Gastrocnemius medialis (tissue), 4 donors: ENCODE results near the gene SYT1.

ENCODE experiments used
- POLR2A ChIP-seq, 2 donors: fragments of 450-650 bp; IDR thresholded peaks; one replicate each; pipeline ENCODE4 v1.6.1; 2017; ENCODE audit warnings: antibody characterized with exemption in 2 of 2, mild to moderate bottlenecking in 2 of 2, moderate library complexity in 2 of 2
- TF ChIP-seq, protein P1 (sequence below), 5 experiments: fragments of 450-650 bp in 3 of 5; fragments of 200-600 bp in 2 of 5; sonication (generic) in 2 of 5; IDR thresholded peaks in 4 of 5; conservative IDR thresholded peaks in 1 of 5; 1 replicate in 4 of 5; 2 replicates in 1 of 5; pipeline ENCODE4 v1.5.1; 2016 to 2019; ENCODE audit warnings: antibody characterized with exemption in 5 of 5, mild to moderate bottlenecking in 3 of 5, moderate library complexity in 3 of 5

DNA sequence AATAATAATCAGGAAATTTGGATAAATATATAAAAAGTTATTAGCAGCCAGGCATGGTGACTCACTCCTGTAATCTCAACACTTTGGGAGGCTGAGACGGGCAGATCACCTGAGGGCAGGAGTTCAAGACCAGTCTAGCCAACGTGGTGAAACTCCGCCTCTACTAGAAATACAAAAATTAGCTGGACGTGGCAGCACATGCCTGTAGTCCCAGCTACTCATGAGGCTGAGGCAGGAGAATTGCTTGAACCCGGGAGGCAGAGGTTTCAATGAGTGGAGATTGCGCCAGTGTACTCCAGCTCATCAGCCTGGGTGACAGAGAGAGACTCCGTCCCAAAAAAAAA is 64.5 kb downstream of the SYT1 start:
- TF ChIP-seq, protein P1, sequence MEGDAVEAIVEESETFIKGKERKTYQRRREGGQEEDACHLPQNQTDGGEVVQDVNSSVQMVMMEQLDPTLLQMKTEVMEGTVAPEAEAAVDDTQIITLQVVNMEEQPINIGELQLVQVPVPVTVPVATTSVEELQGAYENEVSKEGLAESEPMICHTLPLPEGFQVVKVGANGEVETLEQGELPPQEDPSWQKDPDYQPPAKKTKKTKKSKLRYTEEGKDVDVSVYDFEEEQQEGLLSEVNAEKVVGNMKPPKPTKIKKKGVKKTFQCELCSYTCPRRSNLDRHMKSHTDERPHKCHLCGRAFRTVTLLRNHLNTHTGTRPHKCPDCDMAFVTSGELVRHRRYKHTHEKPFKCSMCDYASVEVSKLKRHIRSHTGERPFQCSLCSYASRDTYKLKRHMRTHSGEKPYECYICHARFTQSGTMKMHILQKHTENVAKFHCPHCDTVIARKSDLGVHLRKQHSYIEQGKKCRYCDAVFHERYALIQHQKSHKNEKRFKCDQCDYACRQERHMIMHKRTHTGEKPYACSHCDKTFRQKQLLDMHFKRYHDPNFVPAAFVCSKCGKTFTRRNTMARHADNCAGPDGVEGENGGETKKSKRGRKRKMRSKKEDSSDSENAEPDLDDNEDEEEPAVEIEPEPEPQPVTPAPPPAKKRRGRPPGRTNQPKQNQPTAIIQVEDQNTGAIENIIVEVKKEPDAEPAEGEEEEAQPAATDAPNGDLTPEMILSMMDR (IDR thresholded peaks at IDR 0.05 in 4 of 5, conservative IDR thresholded peaks at IDR 0.05 in 1 of 5) = no peak
- no peak for TF ChIP-seq POLR2A (IDR thresholded peaks at IDR 0.05)
